Measurements from ENCODE around the gene TSPAN7. TPM values are rescaled to one million over a fixed set of nuclear protein-coding genes. Genes with fewer than 3 reads are reported as not detected.

TSPAN7 gene
- total RNA-seq = 60.7 TPM

DNA sequence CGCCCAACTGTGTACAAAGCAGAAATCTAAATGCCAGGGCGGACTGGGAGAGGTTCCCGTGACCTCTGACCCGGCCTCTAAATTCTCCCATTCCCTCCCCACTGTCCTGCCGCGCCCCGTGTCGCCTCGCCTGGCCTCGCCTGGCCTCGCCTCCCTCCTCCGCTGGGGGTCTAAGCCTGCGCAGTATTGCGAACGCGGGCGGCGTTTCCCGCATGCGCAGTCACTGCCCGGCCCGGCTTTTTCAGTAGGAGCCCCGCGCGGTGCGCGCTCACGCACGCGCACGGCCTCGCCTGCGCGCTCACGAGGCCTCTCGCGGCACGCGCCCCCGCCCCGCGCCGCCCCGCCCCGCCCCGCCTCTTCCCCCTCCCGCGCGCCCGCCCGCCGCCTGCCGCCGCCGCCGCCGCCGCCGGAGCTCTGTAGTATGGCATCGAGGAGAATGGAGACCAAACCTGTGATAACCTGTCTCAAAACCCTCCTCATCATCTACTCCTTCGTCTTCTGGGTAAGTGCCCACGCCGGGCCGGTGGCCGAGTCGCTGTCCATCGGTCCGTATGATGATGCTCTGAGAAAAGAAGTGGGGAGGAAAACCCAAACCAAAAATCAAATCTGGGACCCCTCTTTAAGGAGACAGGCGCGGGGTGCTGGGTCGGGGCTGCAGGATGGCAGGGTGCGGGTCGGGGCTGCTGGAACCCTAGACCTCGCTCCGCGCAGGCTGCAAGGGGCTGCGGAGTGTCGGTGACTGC is at the start of gene TSPAN7:
TSS of gene TSPAN7 (plus strand) at position 417 of the 743 bp plus-strand sequence. CDS start at position 422, 5 bp downstream.
- FAIRE-seq = no peak

GRCh38 chrX:38513112-38513742 is 48.1 kb upstream of the TSPAN7 start:
- FAIRE-seq (no peak), DNase-seq (ENCODE audit: low spot score in 2 of 2) (no peak)

More for the DNA sequence above, at the start of gene TSPAN7:
- DNase-seq (ENCODE audit: low spot score in 2 of 2) = peak; percentile 64 to 65

DNA sequence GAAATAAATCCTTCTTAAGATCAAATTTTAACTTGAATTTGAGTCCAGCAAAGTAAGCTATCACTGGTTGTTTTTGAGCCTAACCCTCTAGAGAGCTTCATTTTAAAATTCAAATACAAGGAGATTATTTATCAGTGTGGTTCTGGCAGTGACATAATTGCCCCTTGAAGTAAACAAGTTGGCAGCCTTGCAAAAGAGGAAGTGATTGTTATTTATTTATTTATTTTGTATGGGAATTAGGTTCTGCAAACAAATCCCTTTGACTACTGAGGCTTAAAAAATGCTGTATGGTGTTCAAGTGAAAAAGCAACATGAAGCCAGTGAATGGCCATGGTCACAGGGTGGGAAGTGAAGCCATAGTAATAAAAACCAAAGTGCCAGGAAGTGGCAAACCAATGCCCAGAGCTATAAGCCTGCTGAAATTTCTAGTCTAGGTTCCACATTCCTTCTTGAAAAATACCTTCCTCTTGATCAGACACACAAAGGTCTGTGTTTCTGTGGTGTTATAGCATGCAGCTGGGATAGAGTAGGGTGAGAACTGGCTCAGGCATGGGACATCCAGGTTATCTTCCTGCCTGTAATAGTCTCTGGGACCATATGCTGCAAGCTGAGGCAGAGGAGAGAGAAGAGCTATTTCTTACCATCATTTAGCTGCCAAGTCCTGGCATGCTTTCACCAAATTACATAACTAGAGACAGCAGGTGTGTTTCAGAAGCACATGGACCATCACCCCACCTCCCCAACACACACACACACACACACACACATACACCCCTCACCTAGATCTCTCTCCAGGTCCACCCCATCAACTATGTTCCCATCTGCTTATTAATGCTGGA is 47.1 kb upstream of the TSPAN7 start:
- DNase-seq (ENCODE audit: low spot score in 2 of 2) (no peak), FAIRE-seq (no peak)

- FAIRE-seq (no peak), DNase-seq (ENCODE audit: low spot score in 2 of 2) (no peak)
Measured at GRCh38 chrX:38515291-38515690, 46.1 kb upstream of the TSPAN7 start.

DNA sequence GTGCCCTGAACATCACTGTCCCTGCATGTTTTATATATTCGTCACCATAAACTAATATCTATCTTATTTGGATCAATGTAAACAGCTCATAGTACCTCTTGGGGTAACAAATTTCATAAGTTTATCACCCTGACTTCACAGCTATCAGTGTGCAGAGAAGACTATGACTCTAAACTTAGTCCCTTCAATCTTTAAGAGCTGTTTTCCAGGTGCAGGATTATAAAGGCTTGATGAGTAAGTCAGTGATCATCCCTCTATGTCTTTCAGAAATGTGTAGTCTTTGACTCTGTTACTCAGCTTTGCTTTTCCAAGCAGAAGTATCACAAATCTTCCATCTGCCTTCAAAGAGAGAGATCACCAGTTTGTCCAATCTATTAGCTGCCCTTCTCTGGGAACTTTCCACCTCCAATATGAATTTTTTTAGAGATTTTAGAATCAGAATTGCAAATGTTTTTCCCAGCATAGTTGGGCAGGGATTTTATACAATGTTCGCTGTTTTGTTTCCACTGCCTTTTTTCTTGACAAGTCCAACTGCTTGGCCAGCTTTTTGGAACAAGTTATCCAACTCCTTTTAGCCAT is 45.1 kb upstream of the TSPAN7 start:
- FAIRE-seq (no peak), DNase-seq (ENCODE audit: low spot score in 2 of 2) (no peak)

DNA sequence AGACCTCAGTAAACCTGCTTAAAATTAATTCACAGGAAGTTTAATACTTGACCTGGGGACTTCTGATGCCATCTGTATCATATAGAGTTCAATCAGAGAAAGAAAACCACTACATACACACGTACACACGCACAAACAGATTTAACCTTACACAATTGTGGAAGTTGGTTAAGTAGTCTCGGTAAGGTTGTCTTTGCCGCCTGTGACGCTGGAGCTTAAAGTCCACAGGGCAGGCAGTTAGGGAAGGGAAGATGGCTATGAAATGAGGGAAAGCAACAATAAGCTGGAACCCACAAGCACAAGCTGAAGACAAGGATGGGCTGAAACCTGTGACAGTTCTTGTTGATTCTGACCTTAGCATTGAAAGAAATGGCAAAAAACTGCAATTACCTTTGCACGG is 41.7 kb upstream of the TSPAN7 start:
- FAIRE-seq = no peak
- DNase-seq (ENCODE audit: low spot score in 2 of 2) = no peak

GRCh38 chrX:38538134-38538533 is 23.2 kb upstream of the TSPAN7 start:
- no peak for DNase-seq (ENCODE audit: low spot score in 2 of 2)
- no peak for FAIRE-seq

GRCh38 chrX:38539748-38540147 is 21.6 kb upstream of the TSPAN7 start:
- DNase-seq (ENCODE audit: low spot score in 2 of 2) = no peak
- no peak for FAIRE-seq

DNA sequence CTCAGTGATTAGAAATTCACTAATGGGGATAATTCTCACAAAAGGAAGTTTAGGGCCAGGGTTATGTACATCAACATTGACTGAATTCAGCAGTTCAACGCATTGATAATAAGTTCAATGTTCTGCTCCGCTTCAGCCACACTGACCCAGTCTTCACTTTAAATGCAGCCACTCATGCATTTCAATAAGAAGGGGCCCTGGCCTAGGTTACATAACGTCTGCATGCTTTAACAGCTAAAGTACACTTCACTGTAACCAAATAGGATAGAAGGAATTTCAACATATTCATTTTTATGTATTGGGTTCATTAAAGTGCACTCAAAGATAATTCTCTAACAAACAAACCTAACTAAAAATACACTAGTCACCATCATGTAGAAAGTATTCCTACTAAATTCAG is 12.8 kb upstream of the TSPAN7 start:
- FAIRE-seq (no peak), DNase-seq (ENCODE audit: low spot score in 2 of 2) (no peak)

- DNase-seq (ENCODE audit: low spot score in 2 of 2) (no peak), FAIRE-seq (no peak)
Measured at GRCh38 chrX:38552721-38553120, 8.6 kb upstream of the TSPAN7 start.

DNA sequence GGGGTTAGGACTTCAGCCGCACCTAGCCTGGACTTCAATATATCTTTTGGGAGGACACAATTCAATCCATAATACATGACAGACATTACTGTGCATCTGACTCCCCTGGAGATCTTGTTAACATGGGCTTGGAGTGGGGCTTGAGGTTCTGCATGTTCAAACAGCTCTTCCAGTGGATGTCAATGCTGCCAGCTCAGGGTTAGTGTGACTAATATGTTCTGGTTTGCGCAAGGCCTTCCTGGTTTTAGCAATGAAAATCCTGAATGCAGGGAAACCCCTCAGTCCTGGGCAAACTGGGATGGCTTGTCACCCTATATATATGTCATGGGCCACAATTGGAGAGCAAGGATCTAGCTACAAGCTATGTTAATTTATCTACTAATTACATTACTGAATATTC is 2.7 kb upstream of the TSPAN7 start:
- FAIRE-seq = no peak
- no peak for DNase-seq (ENCODE audit: low spot score in 2 of 2)

DNA sequence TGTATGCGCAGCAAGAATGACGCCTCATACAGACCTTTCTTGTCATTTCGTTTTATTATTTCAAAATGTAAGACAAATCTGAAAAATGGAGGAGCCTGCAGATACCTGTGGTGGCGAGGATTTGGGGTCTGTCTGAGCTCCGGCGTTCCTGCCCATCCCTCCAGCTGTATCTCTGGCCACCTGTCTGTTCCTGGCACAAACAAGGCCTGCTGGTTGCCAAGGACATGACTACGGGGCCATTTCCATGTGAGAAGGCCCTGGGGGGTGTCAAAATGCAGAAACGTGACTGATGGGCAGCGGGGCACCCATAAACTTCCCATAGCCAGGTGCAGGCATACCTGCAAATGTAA is 591 bp upstream of the TSPAN7 start:
- no peak for FAIRE-seq
- DNase-seq (ENCODE audit: low spot score in 2 of 2) = no peak

- FAIRE-seq = no peak
Measured at GRCh38 chrX:38561951-38562719, 793 bp downstream of the TSPAN7 start.

DNA sequence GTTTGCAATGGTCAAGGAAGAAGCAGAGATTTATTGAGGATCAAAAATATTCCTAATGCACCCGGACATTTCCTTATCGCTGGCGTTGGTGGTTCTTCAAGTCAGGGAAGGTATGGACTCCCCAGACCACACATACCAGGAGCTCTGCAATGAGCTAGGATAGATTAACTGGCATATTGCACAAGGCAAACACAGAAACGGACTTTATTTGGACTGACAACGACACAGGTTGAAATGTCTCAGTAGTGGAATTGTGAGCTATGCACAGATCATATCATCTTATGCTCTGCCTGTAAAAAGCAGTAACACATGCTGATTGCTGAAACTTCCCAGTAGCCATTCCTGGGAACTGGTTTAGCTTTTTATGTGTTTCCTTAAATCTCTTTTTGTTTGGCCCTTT is 1.7 kb downstream of the TSPAN7 start:
- DNase-seq (ENCODE audit: low spot score in 2 of 2) (no peak), FAIRE-seq (no peak)

More at GRCh38 chrX:38561951-38562719, 793 bp downstream of the TSPAN7 start:
- peak in 1 of 2 donors; percentile 15 for DNase-seq (ENCODE audit: low spot score in 2 of 2)

DNA sequence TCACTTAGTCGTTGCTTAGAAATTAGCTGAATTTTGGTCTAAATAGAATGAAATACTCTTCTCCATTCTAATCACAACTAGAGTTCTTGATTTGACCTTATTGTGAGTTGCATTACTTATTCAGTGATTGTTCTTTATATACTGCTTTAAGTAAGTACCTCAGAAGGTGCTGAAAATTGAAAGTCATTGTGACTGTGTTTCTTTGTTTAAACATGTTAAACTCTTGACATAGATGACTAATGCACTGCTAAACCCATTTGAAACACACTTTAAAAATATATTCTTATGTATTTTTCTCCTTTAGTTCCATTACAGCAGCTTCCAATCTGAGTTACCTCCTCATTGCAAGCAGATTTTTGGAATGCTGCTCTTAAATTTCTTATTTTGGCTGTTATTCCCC is 9.1 kb downstream of the TSPAN7 start:
- no peak for FAIRE-seq
- no peak for DNase-seq (ENCODE audit: low spot score in 2 of 2)

- FAIRE-seq (no peak), DNase-seq (ENCODE audit: low spot score in 2 of 2) (no peak)
Measured at GRCh38 chrX:38571058-38571457, 9.7 kb downstream of the TSPAN7 start.

GRCh38 chrX:38574858-38575257 is 13.5 kb downstream of the TSPAN7 start:
- DNase-seq (ENCODE audit: low spot score in 2 of 2) (no peak), FAIRE-seq (no peak)

- DNase-seq (ENCODE audit: low spot score in 2 of 2) (no peak), FAIRE-seq (no peak)
Measured at GRCh38 chrX:38575888-38576287, 14.5 kb downstream of the TSPAN7 start.

DNA sequence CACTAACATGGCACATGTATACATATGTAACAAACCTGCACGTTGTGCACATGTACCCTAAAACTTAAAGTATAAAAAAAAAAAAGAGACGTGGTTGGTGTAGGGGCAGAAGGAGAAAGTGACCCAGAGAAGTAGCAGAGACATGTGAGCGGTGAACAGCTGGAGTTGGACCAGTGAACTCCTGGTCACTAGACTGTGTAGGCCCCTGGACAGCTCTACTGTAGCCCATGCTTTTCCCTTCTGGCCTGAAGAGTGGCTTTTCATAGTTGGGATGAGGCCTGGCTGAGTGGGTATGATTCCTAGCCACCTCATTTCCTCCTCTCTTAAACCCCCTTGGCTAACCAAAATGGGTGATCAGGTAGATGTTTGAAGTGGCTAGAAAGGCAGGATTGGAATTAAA is 16.4 kb downstream of the TSPAN7 start:
- DNase-seq (ENCODE audit: low spot score in 2 of 2) (no peak), FAIRE-seq (no peak)

GRCh38 chrX:38578167-38578566 is 16.8 kb downstream of the TSPAN7 start:
- DNase-seq (ENCODE audit: low spot score in 2 of 2) (no peak), FAIRE-seq (no peak)
